Measurements from ENCODE around the gene EGR2. TPM values are rescaled to one million over a fixed set of nuclear protein-coding genes. Genes with fewer than 3 reads are reported as not detected.

Gene EGR2
- total and polyA plus RNA-seq, 7 donors = 0.24 to 1.2 (median 0.67) TPM

DNA sequence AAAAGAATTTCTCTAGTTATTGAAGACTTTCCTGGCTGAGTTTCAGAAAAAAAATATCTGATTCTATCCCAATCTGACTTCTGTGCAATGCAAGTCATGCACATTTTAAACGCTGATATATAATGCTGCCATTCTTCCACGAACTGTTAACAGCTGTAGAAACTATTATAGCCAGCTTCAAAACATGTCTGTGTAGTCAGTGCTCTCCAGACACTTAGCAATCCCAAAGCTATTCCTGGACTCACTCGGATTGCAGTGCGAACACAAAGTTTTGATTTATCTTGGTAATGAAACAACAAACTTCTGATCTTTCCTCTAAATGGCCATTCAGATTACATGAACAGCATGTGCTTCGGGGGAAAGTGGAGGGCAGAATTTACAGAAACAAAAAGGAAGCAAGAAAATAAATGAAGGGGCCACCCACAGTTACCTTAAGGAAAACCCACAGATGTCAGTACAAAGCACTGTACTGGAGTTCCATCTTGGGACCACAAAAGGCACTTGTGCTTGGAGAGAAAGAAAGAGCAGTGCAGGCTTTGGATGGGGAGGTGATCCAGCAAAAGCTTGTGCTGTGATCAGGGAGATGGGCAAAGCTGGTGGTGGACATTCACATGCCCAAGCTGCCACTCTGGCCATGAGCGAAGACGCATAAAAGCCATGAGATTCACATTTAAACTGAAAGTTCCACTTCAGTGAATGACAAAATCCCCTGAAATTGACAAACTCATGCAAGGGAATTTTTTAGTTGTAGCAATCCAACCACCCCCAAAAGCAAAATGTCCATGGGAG is 43.8 kb downstream of the EGR2 start:
- no peak for TF ChIP-seq CTCF (IDR thresholded peaks at IDR 0.05)
- intact Hi-C loops (cut with DNase I) = no loop called here
- 26 to 34% (median 30%) methylated on average over 7 of the region's 7 CpGs for WGBS, 3 donors
- Histone ChIP-seq H3K36me3 (ENCODE audit: insufficient read depth in 1 of 2, low read depth in 1 of 2) (no peaks in the 10 kb centered on the region), H3K9me3 (no peaks in the 10 kb centered on the region), H3K4me3 (no peak overlapping the region), H3K27ac (no peak overlapping the region), H3K4me1 (peaks cover 15% of the 10 kb centered on the region), H3K27me3 (ENCODE audit: insufficient read depth in 3 of 3, low read length in 2 of 3) (no peaks in the 10 kb centered on the region)
- DNase-seq (no peak), ATAC-seq (peak in 1 of 4 donors; percentile 44)

DNA sequence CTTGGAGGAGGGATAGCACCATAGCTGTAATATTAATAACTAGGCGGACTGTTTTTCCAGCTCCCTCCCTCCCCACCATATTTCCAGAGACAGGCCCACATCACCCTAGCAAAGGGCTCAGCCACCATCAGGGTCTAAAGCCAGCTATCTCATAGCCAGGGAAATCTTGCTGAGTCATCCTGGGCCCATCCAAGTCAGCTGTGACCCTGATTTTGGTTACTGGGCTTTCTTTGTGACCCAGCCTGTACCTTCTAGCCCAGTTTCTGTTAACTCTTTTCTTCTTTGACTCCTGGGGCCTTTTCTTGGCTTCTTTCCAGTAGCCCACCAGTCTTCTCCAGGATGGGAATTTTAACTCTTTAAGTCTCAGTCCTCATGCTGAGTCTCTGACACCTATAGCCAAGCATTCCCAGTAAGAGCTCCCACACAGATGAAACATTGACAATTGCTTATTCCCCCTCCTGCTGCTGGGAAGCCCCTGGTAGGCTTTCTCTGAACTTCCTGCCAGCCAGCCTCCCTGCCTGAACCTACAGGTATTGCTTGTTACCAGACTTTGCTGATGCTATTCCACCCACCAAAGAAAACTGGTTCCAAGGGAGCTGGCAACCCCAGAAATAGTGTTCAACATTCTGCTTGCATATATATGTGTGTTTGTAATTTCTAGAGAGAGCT is 46.5 kb downstream of the EGR2 start:
- WGBS, 3 donors = 57 to 85% (median 63%) methylated on average over 1 of the region's 1 CpG
- intact Hi-C loops (cut with DNase I) = no loop called here
- H3K9me3 ChIP-seq = no peaks in the 10 kb centered on the region
- ATAC-seq (peak in 3 of 4 donors; percentile 23 to 65 (median 47)), DNase-seq (no peak)
- H3K36me3 ChIP-seq (ENCODE audit: insufficient read depth in 1 of 2, low read depth in 1 of 2) = no peaks in the 10 kb centered on the region
- no peak overlapping the region for H3K27ac ChIP-seq
- no peak for TF ChIP-seq CTCF (IDR thresholded peaks at IDR 0.05)
- no peaks in the 10 kb centered on the region for H3K27me3 ChIP-seq (ENCODE audit: insufficient read depth in 3 of 3, low read length in 2 of 3)
- H3K4me3 ChIP-seq = no peak overlapping the region
- peaks cover 15% of the 10 kb centered on the region for H3K4me1 ChIP-seq

DNA sequence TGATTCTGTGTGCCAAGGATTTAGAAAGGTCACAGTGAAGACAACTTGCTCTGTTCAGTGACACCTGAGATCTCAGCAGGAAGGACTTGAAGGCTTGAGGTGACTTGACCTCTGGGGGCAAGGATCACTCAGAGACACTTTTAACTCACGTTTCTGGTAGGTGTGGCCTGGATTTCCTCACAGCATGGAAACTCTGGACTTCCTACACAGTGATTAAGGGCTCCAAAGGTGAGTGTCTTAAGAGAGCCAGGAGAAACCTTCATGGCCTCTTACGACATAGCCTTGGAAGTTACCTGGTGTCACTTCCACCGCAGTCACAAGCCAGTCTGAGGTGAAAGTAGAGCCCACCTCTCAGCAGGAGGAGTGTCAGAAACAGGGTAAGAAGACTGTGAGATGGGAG is 49.8 kb downstream of the EGR2 start:
- ATAC-seq (no peak), DNase-seq (no peak)
- H3K4me1 ChIP-seq = peaks cover 15% of the 10 kb centered on the region
- H3K4me3 ChIP-seq = no peak overlapping the region
- no peaks in the 10 kb centered on the region for H3K36me3 ChIP-seq (ENCODE audit: insufficient read depth in 1 of 2, low read depth in 1 of 2)
- no peak for TF ChIP-seq CTCF (IDR thresholded peaks at IDR 0.05)
- no peak overlapping the region for H3K27ac ChIP-seq
- no peaks in the 10 kb centered on the region for H3K27me3 ChIP-seq (ENCODE audit: insufficient read depth in 3 of 3, low read length in 2 of 3)
- no peaks in the 10 kb centered on the region for H3K9me3 ChIP-seq
- intact Hi-C loops (cut with DNase I) = no loop called here
- 56 to 65% (median 60%) methylated on average over 3 of the region's 3 CpGs for WGBS, 3 donors

DNA sequence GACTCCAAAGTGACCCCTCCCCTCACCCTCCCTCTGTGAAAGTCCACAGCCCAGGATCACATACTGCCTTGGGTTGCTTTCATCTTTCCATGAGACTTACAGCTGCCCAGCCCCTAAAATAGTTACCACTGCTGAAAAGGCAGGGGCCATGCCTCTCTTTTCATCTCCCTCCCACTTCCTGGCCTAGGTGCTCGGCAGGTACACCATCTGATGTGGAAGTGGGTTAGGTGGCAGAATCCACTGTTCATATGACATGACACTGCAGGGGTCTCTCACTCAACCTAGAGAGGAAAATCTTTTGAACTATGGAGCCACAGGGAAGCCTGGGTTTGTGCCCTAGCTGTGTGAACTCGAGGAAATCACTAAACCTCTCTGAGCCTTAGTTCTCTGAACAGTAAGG is 50.4 kb downstream of the EGR2 start:
- Histone ChIP-seq H3K4me1 (peaks cover 15% of the 10 kb centered on the region), H3K27me3 (ENCODE audit: insufficient read depth in 3 of 3, low read length in 2 of 3) (no peaks in the 10 kb centered on the region), H3K4me3 (no peak overlapping the region), H3K27ac (no peak overlapping the region), H3K9me3 (no peaks in the 10 kb centered on the region), H3K36me3 (ENCODE audit: insufficient read depth in 1 of 2, low read depth in 1 of 2) (no peaks in the 10 kb centered on the region)
- ATAC-seq (no peak), DNase-seq (no peak)
- TF ChIP-seq CTCF (IDR thresholded peaks at IDR 0.05) = no peak
- 90 to 98% (median 94%) methylated on average over 2 of the region's 2 CpGs for WGBS, 3 donors
- intact Hi-C loops (cut with DNase I) = no loop called here
